K562 (cell line): Measurements from ENCODE around the gene NEK5. TPM values are rescaled to one million over a fixed set of nuclear protein-coding genes. Genes with fewer than 3 reads are reported as not detected.

Experiments used
- ARID2 ChIP-seq: fragments of 450-650 bp; IDR thresholded peaks from 2 replicates; pipeline ENCODE4 v1.6.1; 2017; ENCODE audit warnings: antibody characterized with exemption, mild to moderate bottlenecking
- E4F1 ChIP-seq: fragments of 250-450 bp; sonication (Bioruptor Pico); IDR thresholded peaks from 2 replicates; pipeline ENCODE4 v1.5.0; 2021; ENCODE audit warnings: mild to moderate bottlenecking, borderline replicate concordance
- ELK3 ChIP-seq: fragments of 450-650 bp; formaldehyde crosslinking; IDR thresholded peaks from 2 replicates; pipeline ENCODE4 v1.4.0; 2020; ENCODE audit warnings: mild to moderate bottlenecking
- FOSL1 ChIP-seq: fragments of 200-800 bp; sonication (Bioruptor generic); conservative IDR thresholded peaks from 2 replicates; pipeline ENCODE4 v1.6.1; 2016; ENCODE audit warnings: missing genetic modification characterization, missing compliant biosample characterization
- GATA2 ChIP-seq: sonication (generic); formaldehyde crosslinking; IDR thresholded peaks from 2 replicates; pipeline ENCODE4 v1.4.0; 2020; ENCODE audit warnings: mild to moderate bottlenecking, missing genetic modification reagents
- JUNB ChIP-seq: fragments of 450-650 bp; formaldehyde crosslinking; conservative IDR thresholded peaks from 2 replicates; pipeline ENCODE4 v1.4.0; 2020; ENCODE audit warnings: mild to moderate bottlenecking
- JUND ChIP-seq, 2 experiments: IDR thresholded peaks; 2 replicates in 1 of 2; 3 replicates in 1 of 2; pipeline ENCODE4 v1.6.1; 2011; ENCODE audit warnings: borderline replicate concordance in 2 of 2, low read depth in 2 of 2, low read length in 2 of 2, improper control_type of control experiment in 1 of 2, missing biosample characterization in 1 of 2, missing genetic modification characterization in 1 of 2, missing genetic modification reagents in 1 of 2
- MEF2A ChIP-seq: IDR thresholded peaks from 2 replicates; pipeline ENCODE4 v1.6.1; 2011; ENCODE audit warnings: low read depth, mild to moderate bottlenecking, low read length, moderate library complexity; ENCODE audit not compliant: control insufficient read depth
- MXD1 ChIP-seq: fragments of 250-450 bp; sonication (Bioruptor Pico); IDR thresholded peaks from 2 replicates; pipeline ENCODE4 v1.8.0; 2021; ENCODE audit warnings: borderline replicate concordance, mild to moderate bottlenecking, moderate library complexity; ENCODE audit not compliant: poor library complexity, severe bottlenecking
- NFE2L1 ChIP-seq: fragments of 450-650 bp; IDR thresholded peaks from 2 replicates; pipeline ENCODE4 v1.6.1; 2016; ENCODE audit warnings: missing genetic modification characterization, low read depth, mild to moderate bottlenecking, missing compliant biosample characterization, moderate library complexity, borderline replicate concordance
- NUFIP1 ChIP-seq: fragments of 450-650 bp; IDR thresholded peaks from 2 replicates; pipeline ENCODE4 v1.6.1; 2018; ENCODE audit not compliant: partially characterized antibody
- PHB ChIP-seq: fragments of 250-450 bp; sonication (Bioruptor Pico); IDR thresholded peaks from 2 replicates; pipeline ENCODE4 v1.5.0; 2021
- RBM22 ChIP-seq: fragments of 200-400 bp; formaldehyde crosslinking; IDR thresholded peaks from 2 replicates; pipeline ENCODE4 v1.6.1; 2018; ENCODE audit warnings: low read length, low read depth; ENCODE audit not compliant: poor library complexity, severe bottlenecking
- SETDB1 ChIP-seq: IDR thresholded peaks from one replicate; pipeline ENCODE4 v1.6.1; 2012; ENCODE audit warnings: low read length, control low read depth, inconsistent platforms
- SLC30A9 ChIP-seq: fragments of 250-450 bp; sonication (Bioruptor Pico); IDR thresholded peaks from 2 replicates; pipeline ENCODE4 v1.8.0; 2022; ENCODE audit warnings: mild to moderate bottlenecking, moderate library complexity
- SMARCA4 ChIP-seq: fragments of 450-650 bp; IDR thresholded peaks from 2 replicates; pipeline ENCODE4 v1.6.1; 2016
- TBP ChIP-seq: optimal IDR thresholded peaks from 2 replicates; pipeline ENCODE3; 2011; ENCODE audit warnings: low read depth, low read length, improper control_type of control experiment
- THRB ChIP-seq: fragments of 450-650 bp; formaldehyde crosslinking; conservative IDR thresholded peaks from 2 replicates; pipeline ENCODE4 v1.4.0; 2022; ENCODE audit warnings: mild to moderate bottlenecking, missing genetic modification characterization
- U2AF1 ChIP-seq: fragments of 200-400 bp; formaldehyde crosslinking; optimal IDR thresholded peaks from 2 replicates; pipeline ENCODE3; 2017; ENCODE audit warnings: mild to moderate bottlenecking, low read depth, low read length, moderate library complexity
- XRCC5 ChIP-seq: fragments of 200-400 bp; formaldehyde crosslinking; IDR thresholded peaks from 2 replicates; pipeline ENCODE4 v1.6.1; 2017; ENCODE audit warnings: low read depth, mild to moderate bottlenecking, low read length
- ZFP30 ChIP-seq: fragments of 250-450 bp; sonication (Bioruptor Pico); IDR thresholded peaks from 2 replicates; pipeline ENCODE4 v1.8.0; 2022; ENCODE audit warnings: moderate library complexity, mild to moderate bottlenecking, inconsistent platforms, borderline replicate concordance
- ZNF175 ChIP-seq: fragments of 200-800 bp; sonication (Bioruptor generic); IDR thresholded peaks from 2 replicates; pipeline ENCODE4 v1.6.1; 2016; ENCODE audit warnings: low read depth, mild to moderate bottlenecking, missing genetic modification characterization, missing compliant biosample characterization
- polyA plus RNA-seq, 8 experiments: library from polyadenylated mRNA; depleted of rRNA in 4 of 8; stranded (reverse) in 5 of 8; unstranded in 3 of 8; fragments of >200 nt; fragmentation: Nextera tagmentation in 2 of 8; fragmentation: Illumina TruSeq in 1 of 8; extraction: Ambion mirVana in 2 of 8; extraction: Trizol in 1 of 8; gene quantifications; 2 replicates each; pipeline versions ENCODE4 v1.2.1 to v1.2.3, GENCODE V29; 2011 to 2014; ENCODE audit warnings: inconsistent platforms in 1 of 8, missing spikeins in 1 of 8
- total RNA-seq, 7 experiments: library from RNA; depleted of rRNA in 6 of 7; stranded (reverse); fragments of >200 nt in 6 of 7; fragmentation: Illumina TruSeq in 2 of 7; extraction: Trizol in 2 of 7; gene quantifications; 2 replicates each; pipeline versions ENCODE4 v1.2.1 to v1.2.3, GENCODE V29; 2011 to 2021; ENCODE audit warnings: low replicate concordance in 1 of 7

The NEK5 gene
- total and polyA plus RNA-seq, 9 of the 15 experiments (the other 6 are each of a cell fraction or from before 2014, with no cell fraction given): 0.09 to 0.44 (median 0.33) TPM

- no peak for TF ChIP-seq E4F1
- no peak for TF ChIP-seq MXD1 (CRISPR knock-in tag)
- no peak for TF ChIP-seq SETDB1
- no peak for TF ChIP-seq ELK3 (CRISPR knock-in tag)
- TF ChIP-seq ZFP30: no peak
- TF ChIP-seq JUNB (CRISPR knock-in tag): no peak
- no peak for TF ChIP-seq U2AF1
- TF ChIP-seq MEF2A: no peak
- no peak for TF ChIP-seq SLC30A9
- no peak for TF ChIP-seq NUFIP1
- no peak for TF ChIP-seq XRCC5
- no peak for TF ChIP-seq GATA2 (CRISPR knock-in tag)
- no peak for TF ChIP-seq ZNF175 (CRISPR knock-in tag)
- TF ChIP-seq TBP: peak; percentile 70
- TF ChIP-seq FOSL1 (tag): no peak
- no peak for TF ChIP-seq JUND (IDR thresholded peaks at IDR 0.05; ENCODE audit: borderline replicate concordance, low read depth, low read length)
- TF ChIP-seq JUND (tag; IDR thresholded peaks at IDR 0.05; ENCODE audit: borderline replicate concordance, low read depth, low read length): no peak
- TF ChIP-seq RBM22: no peak
- no peak for TF ChIP-seq NFE2L1
- no peak for TF ChIP-seq THRB (CRISPR knock-in tag)
- TF ChIP-seq PHB (CRISPR knock-in tag): no peak; the same call in 1 of the 2 replicates
- no peak for TF ChIP-seq SMARCA4
- TF ChIP-seq ARID2: 0 out of 2 replicates have a peak, but pooled peaks have one; percentile 43
Observed at GRCh38 chr13:52011632-52012511, 117.0 kb downstream of the NEK5 start, which contains the start of gene ALG11 (continued).
